Measurements from ENCODE around the gene BTBD17. TPM values are rescaled to one million over a fixed set of nuclear protein-coding genes. Genes with fewer than 3 reads are reported as not detected.

The BTBD17 gene
- total and polyA plus RNA-seq, 4 donors = 0.17 TPM; not detected in 3

DNA sequence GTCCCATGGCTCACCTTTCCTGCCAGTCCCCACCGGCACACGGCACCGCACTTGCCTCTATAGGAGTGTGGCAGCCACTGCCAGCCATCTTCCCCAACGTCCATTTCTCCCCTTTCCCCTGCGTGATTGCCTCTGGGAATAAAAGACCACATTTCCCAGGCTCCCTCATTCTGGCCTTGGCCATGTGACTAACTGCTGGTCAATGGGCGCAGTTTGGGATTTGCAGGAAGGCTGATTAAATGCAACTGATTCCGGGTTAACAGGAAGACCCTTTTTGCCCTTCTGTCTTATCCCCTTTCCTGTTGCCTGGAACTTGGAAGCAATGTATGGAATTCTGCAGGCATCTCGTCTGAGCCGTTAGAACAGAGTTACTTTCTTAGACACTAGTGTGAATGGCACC lies 3.0 kb downstream of the BTBD17 start:
- Histone ChIP-seq H3K27ac (ENCODE audit: low read depth in 1 of 2, low read length in 1 of 2) (no peak overlapping the region), H3K9me3 (ENCODE audit: control insufficient read depth in 4 of 4, insufficient read depth in 3 of 4, low read length in 3 of 4) (peaks cover 0 to 10% (median 0%) of the 10 kb centered on the region in 4 donors), H3K9ac (ENCODE audit: insufficient read depth in 1 of 2, low read length in 2 of 2) (no peak overlapping the region), H3K4me3 (no peak overlapping the region), H3K4me1 (ENCODE audit: control insufficient read depth in 5 of 5, insufficient read depth in 5 of 5, low read length in 5 of 5) (peaks cover 0 to 24% (median 4%) of the 10 kb centered on the region in 5 donors), H3K27me3 (ENCODE audit: control insufficient read depth in 3 of 3, insufficient read depth in 3 of 3, low read length in 2 of 3) (peaks cover 30 to 42% (median 37%) of the 10 kb centered on the region in 3 donors), H3K36me3 (ENCODE audit: control insufficient read depth in 4 of 4, insufficient read depth in 4 of 4, low read length in 4 of 4) (no peaks in the 10 kb centered on the region)
- 76 to 81% methylated on average over 9 of the region's 9 CpGs for WGBS, 2 donors
- ATAC-seq (ENCODE audit: insufficient read depth, low FRiP score) (no peak), DNase-seq (no peak)
- TF ChIP-seq, protein P1, sequence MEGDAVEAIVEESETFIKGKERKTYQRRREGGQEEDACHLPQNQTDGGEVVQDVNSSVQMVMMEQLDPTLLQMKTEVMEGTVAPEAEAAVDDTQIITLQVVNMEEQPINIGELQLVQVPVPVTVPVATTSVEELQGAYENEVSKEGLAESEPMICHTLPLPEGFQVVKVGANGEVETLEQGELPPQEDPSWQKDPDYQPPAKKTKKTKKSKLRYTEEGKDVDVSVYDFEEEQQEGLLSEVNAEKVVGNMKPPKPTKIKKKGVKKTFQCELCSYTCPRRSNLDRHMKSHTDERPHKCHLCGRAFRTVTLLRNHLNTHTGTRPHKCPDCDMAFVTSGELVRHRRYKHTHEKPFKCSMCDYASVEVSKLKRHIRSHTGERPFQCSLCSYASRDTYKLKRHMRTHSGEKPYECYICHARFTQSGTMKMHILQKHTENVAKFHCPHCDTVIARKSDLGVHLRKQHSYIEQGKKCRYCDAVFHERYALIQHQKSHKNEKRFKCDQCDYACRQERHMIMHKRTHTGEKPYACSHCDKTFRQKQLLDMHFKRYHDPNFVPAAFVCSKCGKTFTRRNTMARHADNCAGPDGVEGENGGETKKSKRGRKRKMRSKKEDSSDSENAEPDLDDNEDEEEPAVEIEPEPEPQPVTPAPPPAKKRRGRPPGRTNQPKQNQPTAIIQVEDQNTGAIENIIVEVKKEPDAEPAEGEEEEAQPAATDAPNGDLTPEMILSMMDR (IDR thresholded peaks at IDR 0.05; ENCODE audit: control extremely low read depth, extremely low read depth) = no peak

DNA sequence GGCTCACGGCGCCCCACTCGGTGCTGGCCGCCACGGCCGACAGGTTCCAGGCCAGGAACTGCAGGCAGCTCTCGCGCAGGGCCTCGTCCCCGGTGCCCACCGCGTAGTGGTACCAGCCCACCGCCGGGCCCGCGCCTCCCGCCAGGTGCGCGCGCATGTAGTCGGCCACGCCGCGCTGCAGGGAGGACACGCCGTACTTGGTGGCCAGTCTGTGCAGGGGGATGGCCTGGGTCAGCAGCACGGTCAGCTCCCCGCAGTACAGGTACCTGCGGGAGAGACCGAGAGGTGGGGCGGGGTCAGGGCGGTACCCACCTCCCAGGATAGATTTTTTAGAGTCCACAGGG lies 4.2 kb downstream of the BTBD17 start:
- Histone ChIP-seq H3K4me1 (ENCODE audit: control insufficient read depth in 5 of 5, insufficient read depth in 5 of 5, low read length in 5 of 5) (peaks cover 0 to 22% (median 2%) of the 10 kb centered on the region in 5 donors), H3K27me3 (ENCODE audit: control insufficient read depth in 3 of 3, insufficient read depth in 3 of 3, low read length in 2 of 3) (peaks cover 37 to 54% (median 48%) of the 10 kb centered on the region in 3 donors), H3K27ac (ENCODE audit: low read depth in 1 of 2, low read length in 1 of 2) (no peak overlapping the region), H3K9me3 (ENCODE audit: control insufficient read depth in 4 of 4, insufficient read depth in 3 of 4, low read length in 3 of 4) (peaks cover 0 to 10% (median 0%) of the 10 kb centered on the region in 4 donors), H3K4me3 (no peak overlapping the region), H3K9ac (ENCODE audit: insufficient read depth in 1 of 2, low read length in 2 of 2) (no peak overlapping the region), H3K36me3 (ENCODE audit: control insufficient read depth in 4 of 4, insufficient read depth in 4 of 4, low read length in 4 of 4) (no peaks in the 10 kb centered on the region)
- TF ChIP-seq, protein P1 (IDR thresholded peaks at IDR 0.05; ENCODE audit: control extremely low read depth, extremely low read depth) = no peak
- ATAC-seq (ENCODE audit: insufficient read depth, low FRiP score) (no peak), DNase-seq (no peak)
- 16 to 31% methylated on average over 29 to 32 of the region's 32 CpGs for WGBS, 2 donors

DNA sequence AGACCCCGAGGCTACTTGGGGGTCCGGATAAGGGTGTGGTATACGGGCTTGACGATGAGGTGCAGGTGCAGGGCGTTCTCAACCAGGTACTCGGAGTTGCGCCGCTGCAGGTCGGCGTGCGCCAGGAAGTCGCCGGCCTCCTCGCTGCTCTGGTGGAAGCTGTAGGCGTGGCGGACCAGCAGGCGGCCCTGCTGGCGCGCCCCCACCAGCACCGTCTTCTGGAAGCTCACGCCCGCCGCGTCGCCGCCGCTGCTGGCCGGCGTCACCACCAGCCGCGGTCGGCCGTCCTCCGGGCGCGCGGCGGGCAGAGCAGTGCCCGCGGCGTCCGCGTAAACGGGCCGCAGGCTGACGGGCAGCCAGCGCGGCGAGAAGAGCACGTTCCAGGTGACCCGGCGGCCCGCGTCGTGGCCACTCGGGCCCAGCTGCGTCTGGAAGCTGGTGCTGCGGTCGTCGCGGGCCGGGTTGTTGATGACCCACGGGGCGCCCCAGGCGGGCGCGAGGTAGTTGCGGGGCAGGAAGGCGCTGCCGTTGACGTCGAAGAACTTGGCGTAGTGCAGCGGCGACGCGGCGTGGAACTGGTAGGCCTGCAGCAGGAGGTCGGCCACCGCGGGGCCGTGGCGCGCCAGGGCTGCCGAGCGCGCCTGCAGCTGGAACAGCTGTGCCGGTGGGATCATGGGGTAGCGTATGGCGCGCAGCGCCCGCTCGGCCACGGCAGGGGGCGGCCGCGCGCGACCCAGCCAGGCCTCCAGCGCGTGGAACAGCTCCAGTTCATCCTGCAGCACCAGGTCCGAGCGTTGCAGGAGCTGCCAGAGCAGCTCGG lies 4.8 kb downstream of the BTBD17 start:
- no peak overlapping the region for H3K4me3 ChIP-seq
- 2% methylated on average over 83 to 105 of the region's 105 CpGs for WGBS, 2 donors

More for the DNA sequence above, 4.8 kb downstream of the BTBD17 start:
- Histone ChIP-seq H3K9ac (ENCODE audit: insufficient read depth in 1 of 2, low read length in 2 of 2) (no peak overlapping the region), H3K36me3 (ENCODE audit: control insufficient read depth in 4 of 4, insufficient read depth in 4 of 4, low read length in 4 of 4) (no peaks in the 10 kb centered on the region), H3K9me3 (ENCODE audit: control insufficient read depth in 4 of 4, insufficient read depth in 3 of 4, low read length in 3 of 4) (peaks cover 0 to 10% (median 0%) of the 10 kb centered on the region in 4 donors), H3K4me1 (ENCODE audit: control insufficient read depth in 5 of 5, insufficient read depth in 5 of 5, low read length in 5 of 5) (peaks cover 0 to 16% (median 2%) of the 10 kb centered on the region in 5 donors), H3K27me3 (ENCODE audit: control insufficient read depth in 3 of 3, insufficient read depth in 3 of 3, low read length in 2 of 3) (peaks cover 40 to 60% (median 52%) of the 10 kb centered on the region in 3 donors), H3K27ac (ENCODE audit: low read depth in 1 of 2, low read length in 1 of 2) (no peak overlapping the region)
- DNase-seq = peak in 2 of 3 donors; percentile 45 to 48
- no peak for ATAC-seq (ENCODE audit: insufficient read depth, low FRiP score)
- TF ChIP-seq, protein P1 (IDR thresholded peaks at IDR 0.05; ENCODE audit: control extremely low read depth, extremely low read depth) = no peak
